Calu3 (cell line): ENCODE data around the gene PRRG3. TPM values are rescaled to one million over a fixed set of nuclear protein-coding genes. Genes with fewer than 3 reads are reported as not detected.
"Not testable (repeated sequence)": the region's sequence is repeated elsewhere in the genome, so short reads cannot be mapped to it uniquely, and the experiment has no call there.

ENCODE experiments used
- BruUV-seq: library from RNA; stranded (reverse); fragments of 400-500 nt; replicated peaks from 2 replicates; lab custom pipeline; 2021; lab: Mats Ljungman, UMichigan
- CTCF ChIA-PET: fragments of 300-600 bp; sonication (Branson Sonifier 250); formaldehyde crosslinking; loops from one replicate; lab custom pipeline; 2022; ENCODE audit warnings: antibody characterized with exemption; lab: Charles Lee
- DNase-seq: peaks from one replicate; pipeline ENCODE4 v3.0.0; 2022
- H3K27ac Mint-ChIP-seq: one replicate; pipeline ENCODE4 v1.8.0; 2022; ENCODE audit warnings: mixed read lengths; ENCODE audit not compliant: unreplicated experiment
- H3K27me3 Mint-ChIP-seq: one replicate; pipeline ENCODE4 v1.8.0; 2022; ENCODE audit warnings: mixed read lengths; ENCODE audit not compliant: unreplicated experiment
- H3K36me3 Mint-ChIP-seq: one replicate; pipeline ENCODE4 v1.8.0; 2022; ENCODE audit warnings: mild to moderate bottlenecking, moderate library complexity, mixed read lengths; ENCODE audit not compliant: insufficient read depth, unreplicated experiment
- H3K4me1 Mint-ChIP-seq: one replicate; pipeline ENCODE4 v1.8.0; 2022; ENCODE audit warnings: mild to moderate bottlenecking, low read depth, mixed read lengths; ENCODE audit not compliant: unreplicated experiment
- H3K4me3 Mint-ChIP-seq: one replicate; pipeline ENCODE4 v1.8.0; 2022; ENCODE audit warnings: mild to moderate bottlenecking, low read depth, moderate library complexity, mixed read lengths; ENCODE audit not compliant: unreplicated experiment
- H3K9me3 Mint-ChIP-seq: one replicate; pipeline ENCODE4 v1.8.0; 2022; ENCODE audit warnings: low read depth, mixed read lengths; ENCODE audit not compliant: unreplicated experiment
- intact Hi-C: fragments of 100-400 bp; cut with micrococcal nuclease; formaldehyde crosslinking; loops from one replicate; pipeline ENCODE4 v1.10.0; 2022; ENCODE audit not compliant: unreplicated experiment
- total RNA-seq: library from RNA; stranded (reverse); gene quantifications from 2 replicates; pipeline ENCODE4 v1.2.3, GENCODE V29; 2022
- TF ChIP-seq, protein P1 (sequence below): fragments of 200-600 bp; IDR thresholded peaks from one replicate; pipeline ENCODE4 v1.8.0; 2022; ENCODE audit warnings: antibody characterized with exemption; ENCODE audit not compliant: unreplicated experiment

Gene PRRG3
- total RNA-seq, 1 experiment from 2014 or later = not detected

- no peak overlapping the region for H3K27ac Mint-ChIP-seq
- no peaks in the 10 kb centered on the region for H3K36me3 Mint-ChIP-seq
- no peaks in the 10 kb centered on the region for H3K9me3 Mint-ChIP-seq
- no peak overlapping the region for H3K4me3 Mint-ChIP-seq
- DNase-seq = no peak
- CTCF ChIA-PET = no interaction called here
- no peaks in the 10 kb centered on the region for H3K4me1 Mint-ChIP-seq
- peaks cover 24% of the 10 kb centered on the region for H3K27me3 Mint-ChIP-seq
- intact Hi-C loops = no loop called here
- TF ChIP-seq, protein P1, sequence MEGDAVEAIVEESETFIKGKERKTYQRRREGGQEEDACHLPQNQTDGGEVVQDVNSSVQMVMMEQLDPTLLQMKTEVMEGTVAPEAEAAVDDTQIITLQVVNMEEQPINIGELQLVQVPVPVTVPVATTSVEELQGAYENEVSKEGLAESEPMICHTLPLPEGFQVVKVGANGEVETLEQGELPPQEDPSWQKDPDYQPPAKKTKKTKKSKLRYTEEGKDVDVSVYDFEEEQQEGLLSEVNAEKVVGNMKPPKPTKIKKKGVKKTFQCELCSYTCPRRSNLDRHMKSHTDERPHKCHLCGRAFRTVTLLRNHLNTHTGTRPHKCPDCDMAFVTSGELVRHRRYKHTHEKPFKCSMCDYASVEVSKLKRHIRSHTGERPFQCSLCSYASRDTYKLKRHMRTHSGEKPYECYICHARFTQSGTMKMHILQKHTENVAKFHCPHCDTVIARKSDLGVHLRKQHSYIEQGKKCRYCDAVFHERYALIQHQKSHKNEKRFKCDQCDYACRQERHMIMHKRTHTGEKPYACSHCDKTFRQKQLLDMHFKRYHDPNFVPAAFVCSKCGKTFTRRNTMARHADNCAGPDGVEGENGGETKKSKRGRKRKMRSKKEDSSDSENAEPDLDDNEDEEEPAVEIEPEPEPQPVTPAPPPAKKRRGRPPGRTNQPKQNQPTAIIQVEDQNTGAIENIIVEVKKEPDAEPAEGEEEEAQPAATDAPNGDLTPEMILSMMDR = no peak
- no TSS peak for BruUV-seq
Observed at GRCh38 chrX:151694121-151694520, 1.1 kb upstream of the PRRG3 start.

GRCh38 chrX:151695583-151696340, 504 bp downstream of the PRRG3 start:
- CTCF ChIA-PET = no interaction called here
- TF ChIP-seq, protein P1 = no peak
- Mint-ChIP-seq H3K9me3 (no peaks in the 10 kb centered on the region), H3K4me1 (no peaks in the 10 kb centered on the region), H3K27me3 (peaks cover 37% of the 10 kb centered on the region), H3K36me3 (no peaks in the 10 kb centered on the region), H3K4me3 (no peak overlapping the region), H3K27ac (no peak overlapping the region)
- BruUV-seq = no TSS peak
- DNase-seq = no peak
- intact Hi-C loops = no loop called here

GRCh38 chrX:151697082-151697481, 1.8 kb downstream of the PRRG3 start:
- not testable (repeated sequence) for H3K27ac Mint-ChIP-seq
- peaks cover 37% of the 10 kb centered on the region for H3K27me3 Mint-ChIP-seq

GRCh38 chrX:151697522-151697921, 2.3 kb downstream of the PRRG3 start:
- Mint-ChIP-seq H3K36me3 (no peaks in the 10 kb centered on the region), H3K9me3 (no peaks in the 10 kb centered on the region), H3K4me3 (no peak overlapping the region), H3K4me1 (no peaks in the 10 kb centered on the region), H3K27me3 (peaks cover 37% of the 10 kb centered on the region), H3K27ac (no peak overlapping the region)
- TF ChIP-seq, protein P1 = no peak
- intact Hi-C loops = no loop called here
- CTCF ChIA-PET = no interaction called here
- no peak for DNase-seq
- no TSS peak for BruUV-seq

More at GRCh38 chrX:151697082-151697481, 1.8 kb downstream of the PRRG3 start:
- CTCF ChIA-PET, intact Hi-C loops, DNase-seq, BruUV-seq, H3K36me3 Mint-ChIP-seq, H3K4me1 Mint-ChIP-seq, H3K9me3 Mint-ChIP-seq, H3K4me3 Mint-ChIP-seq: not testable (repeated sequence)

DNA sequence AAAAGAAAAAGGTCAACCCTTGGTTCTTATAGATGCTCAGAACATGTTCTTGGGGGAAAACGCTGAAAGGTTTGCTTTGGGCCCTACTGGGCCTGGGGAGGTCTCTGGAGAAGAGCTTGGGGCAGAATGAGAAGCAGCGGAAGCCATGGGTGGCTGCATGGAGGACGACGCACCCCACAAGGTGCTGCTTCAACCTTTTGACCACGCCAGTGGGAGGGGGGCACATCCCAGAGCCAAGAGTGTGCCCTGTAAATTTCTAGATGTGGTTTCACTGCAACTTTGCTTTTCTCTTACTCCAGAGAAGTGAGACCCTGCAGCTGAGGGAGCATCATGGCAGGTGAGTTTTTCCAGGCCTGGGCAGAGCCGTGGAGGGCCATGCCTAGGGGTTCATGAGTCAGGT, 3.2 kb downstream of the PRRG3 start:
- CTCF ChIA-PET = no interaction called here
- DNase-seq = no peak
- no peaks in the 10 kb centered on the region for H3K36me3 Mint-ChIP-seq
- no peaks in the 10 kb centered on the region for H3K9me3 Mint-ChIP-seq
- intact Hi-C loops = no loop called here
- H3K4me1 Mint-ChIP-seq = no peaks in the 10 kb centered on the region
- peaks cover 37% of the 10 kb centered on the region for H3K27me3 Mint-ChIP-seq
- H3K27ac Mint-ChIP-seq = no peak overlapping the region
- TF ChIP-seq, protein P1 = no peak
- no TSS peak for BruUV-seq
- no peak overlapping the region for H3K4me3 Mint-ChIP-seq
